Left forelimb (tissue), 1 donor: Measurements from ENCODE around the gene GOLGA7B.

Experiments
- DNase-seq: peaks from one replicate; pipeline ENCODE4 v3.0.0-alpha.2; 2018; ENCODE audit warnings: low spot score

Gene GOLGA7B

GRCh38 chr10:97895915-97896314, 46.3 kb downstream of the GOLGA7B start:
- no peak for DNase-seq

- no peak for DNase-seq
Observed at GRCh38 chr10:97896756-97897358, 47.2 kb downstream of the GOLGA7B start.

- no peak for DNase-seq
Observed at GRCh38 chr10:97898429-97898828, 48.8 kb downstream of the GOLGA7B start.

GRCh38 chr10:97901381-97901780, 51.7 kb downstream of the GOLGA7B start:
- DNase-seq = no peak

GRCh38 chr10:97903128-97904017, 53.7 kb downstream of the GOLGA7B start:
- DNase-seq = no peak

GRCh38 chr10:97904018-97904381, 54.4 kb downstream of the GOLGA7B start:
- DNase-seq = no peak

- DNase-seq = no peak
Observed at GRCh38 chr10:97904576-97904975, 54.9 kb downstream of the GOLGA7B start.

- no peak for DNase-seq
Observed at GRCh38 chr10:97905276-97905675, 55.6 kb downstream of the GOLGA7B start.

- no peak for DNase-seq
Observed at GRCh38 chr10:97907211-97907610, 57.6 kb downstream of the GOLGA7B start.

- no peak for DNase-seq
Observed at GRCh38 chr10:97907830-97908229, 58.2 kb downstream of the GOLGA7B start.

- DNase-seq = no peak
Observed at GRCh38 chr10:97910661-97911060, 61.0 kb downstream of the GOLGA7B start.

GRCh38 chr10:97911217-97911616, 61.6 kb downstream of the GOLGA7B start:
- DNase-seq = no peak

GRCh38 chr10:97913193-97913592, 63.5 kb downstream of the GOLGA7B start:
- DNase-seq = no peak

- no peak for DNase-seq
Observed at GRCh38 chr10:97913614-97914013, 64.0 kb downstream of the GOLGA7B start.

GRCh38 chr10:97914171-97914836, 64.7 kb downstream of the GOLGA7B start:
- DNase-seq = no peak

GRCh38 chr10:97914837-97915211, 65.2 kb downstream of the GOLGA7B start:
- DNase-seq = peak; percentile 68

- no peak for DNase-seq
Observed at GRCh38 chr10:97915346-97916131, 65.9 kb downstream of the GOLGA7B start.

- DNase-seq = no peak
Observed at GRCh38 chr10:97916586-97916985, 66.9 kb downstream of the GOLGA7B start.

GRCh38 chr10:97919012-97919411, 69.4 kb downstream of the GOLGA7B start:
- DNase-seq = no peak

GRCh38 chr10:97920865-97921264, 71.2 kb downstream of the GOLGA7B start:
- DNase-seq = no peak
